NB4 (cell line): ENCODE measurements around the gene OR51B5.

Experiments
- CTCF ChIP-seq: IDR thresholded peaks from one replicate; pipeline ENCODE4 v1.5.1; 2012; ENCODE audit warnings: low read depth, low read length
- POLR2A ChIP-seq: IDR thresholded peaks from 2 replicates; pipeline ENCODE4 v1.6.1; 2011; ENCODE audit warnings: mild to moderate bottlenecking; ENCODE audit not compliant: insufficient read length; ENCODE audit errors: extremely low read depth

- TF ChIP-seq CTCF (no peak), POLR2A (no peak)
These were observed 46.9 kb upstream of the OR51B5 start for GRCh38 chr11:5390210-5390609.
